ENCODE data around the gene TMEM125.

Gene TMEM125

DNA sequence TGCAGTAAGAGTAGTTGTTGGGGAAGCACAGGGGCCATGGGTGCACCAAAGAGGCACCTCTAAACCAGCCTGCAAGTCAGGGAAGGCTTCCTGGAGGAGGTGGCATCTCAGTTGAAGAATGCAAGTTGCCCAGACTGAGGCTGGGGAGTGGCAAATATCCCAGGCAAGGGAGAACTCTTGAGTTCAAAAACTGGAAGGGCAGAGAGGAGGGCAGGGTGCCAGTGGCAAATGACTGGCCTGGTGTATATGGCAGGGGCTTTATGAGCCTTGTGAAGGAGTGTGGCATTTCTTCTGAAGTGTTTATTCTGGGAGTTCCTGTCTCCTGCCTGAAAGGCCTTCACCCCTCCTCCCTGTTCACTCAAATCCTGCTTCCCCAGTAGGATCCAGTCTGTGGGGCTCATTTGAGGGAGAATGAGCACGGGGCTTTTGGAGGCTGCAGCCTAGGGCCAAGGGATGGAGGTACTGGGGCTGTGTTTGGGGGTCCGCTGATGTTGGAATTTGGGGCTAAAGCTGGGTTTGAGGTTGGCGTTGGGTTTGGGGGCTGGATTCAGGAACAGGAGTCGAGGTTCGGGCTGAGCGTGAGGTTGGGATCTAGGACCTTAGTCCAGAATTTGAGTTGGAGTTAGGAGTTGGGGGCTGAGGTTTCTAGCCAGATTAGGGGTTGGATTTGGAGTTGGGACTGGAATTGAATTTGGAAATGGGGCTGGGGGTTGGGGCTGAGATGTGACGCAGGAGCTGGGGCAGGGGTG, at the start of gene TMEM125:
Gene TMEM125, plus strand, starts transcription at position 357 of the 749 bp plus-strand sequence. CDS start 2,740 bp downstream, outside the sequence.
- DNase-seq (ENCODE audit: low spot score): no peak

DNA sequence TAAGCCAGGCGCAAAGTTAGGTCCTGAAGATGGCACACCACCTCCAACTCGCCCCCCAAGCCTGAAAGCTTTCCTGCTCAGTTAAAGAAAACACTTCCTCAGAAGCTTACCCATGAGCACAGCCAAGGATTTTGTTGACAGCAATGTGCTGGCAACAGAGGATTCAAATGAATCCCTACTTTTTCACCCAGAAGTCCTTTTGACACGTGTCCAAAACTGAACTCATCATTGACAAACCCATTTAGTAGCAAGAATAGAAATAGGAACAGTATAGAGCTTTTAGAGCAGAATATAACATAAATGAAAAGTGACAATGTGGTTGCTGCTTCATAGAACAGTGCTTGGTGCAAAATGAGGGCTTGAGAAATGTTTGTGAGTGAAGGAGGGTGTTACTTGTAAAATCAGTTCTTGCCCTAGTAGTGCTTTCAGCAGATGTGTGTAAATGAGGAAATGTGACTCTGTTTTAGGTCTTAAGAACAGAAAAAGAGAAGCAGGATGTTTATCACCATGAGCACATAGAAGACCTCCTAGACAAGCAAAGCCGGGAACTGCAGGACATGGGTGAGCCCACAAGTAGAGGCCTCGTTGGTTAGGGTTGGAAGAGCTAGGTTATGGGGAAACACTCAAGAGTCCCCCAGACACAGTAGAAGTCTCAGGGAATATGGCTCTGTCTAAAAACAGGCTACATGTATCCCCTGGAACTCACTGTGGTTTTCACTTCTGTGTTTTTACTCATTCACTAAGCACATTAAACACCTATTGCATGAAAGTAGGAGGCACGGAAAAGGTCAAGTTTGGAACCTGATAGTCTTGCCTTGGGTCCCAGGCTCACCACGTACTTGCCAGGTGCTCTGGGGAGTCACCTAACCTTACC, 48.6 kb upstream of the TMEM125 start:
- no peak for DNase-seq (ENCODE audit: low spot score)

DNA sequence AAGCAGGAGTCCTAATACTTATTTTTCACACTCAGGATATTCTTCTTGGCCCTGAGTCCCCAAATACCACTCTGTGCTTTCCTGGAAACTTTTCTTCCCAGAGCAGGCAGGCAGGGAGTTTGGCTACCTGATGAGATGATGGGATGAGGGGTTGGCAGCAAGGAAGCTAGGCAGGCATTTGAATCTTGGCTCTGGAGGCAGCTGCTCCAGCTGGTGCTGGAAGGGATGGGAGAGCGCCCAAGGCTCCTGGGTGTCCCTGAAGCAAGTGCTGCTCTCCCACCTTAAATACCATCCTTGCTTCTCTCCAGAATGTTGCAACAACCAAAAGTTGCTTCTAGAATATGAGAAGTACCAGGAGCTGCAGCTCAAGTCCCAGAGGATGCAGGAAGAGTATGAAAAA, 48.0 kb upstream of the TMEM125 start:
- no peak for DNase-seq (ENCODE audit: low spot score)

DNA sequence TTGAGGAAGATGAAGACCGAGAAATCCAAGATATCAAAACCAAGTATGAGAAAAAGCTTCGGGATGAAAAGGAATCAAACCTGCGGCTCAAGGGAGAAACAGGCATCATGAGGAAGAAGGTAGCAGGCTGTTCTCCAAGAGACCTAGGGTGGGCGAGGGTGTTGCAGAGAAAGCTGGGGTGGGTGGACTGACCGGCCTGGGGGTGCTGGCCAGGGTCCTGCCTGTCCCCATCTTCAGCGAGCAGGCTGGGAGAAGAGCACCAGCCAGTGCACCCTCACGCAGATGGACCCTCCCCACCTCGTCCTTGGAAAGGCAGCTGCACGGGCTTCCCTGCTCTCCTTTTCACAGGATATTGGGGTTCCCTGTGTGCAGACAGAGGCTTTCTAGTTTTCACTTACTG, 46.9 kb upstream of the TMEM125 start:
- no peak for DNase-seq (ENCODE audit: low spot score)

DNA sequence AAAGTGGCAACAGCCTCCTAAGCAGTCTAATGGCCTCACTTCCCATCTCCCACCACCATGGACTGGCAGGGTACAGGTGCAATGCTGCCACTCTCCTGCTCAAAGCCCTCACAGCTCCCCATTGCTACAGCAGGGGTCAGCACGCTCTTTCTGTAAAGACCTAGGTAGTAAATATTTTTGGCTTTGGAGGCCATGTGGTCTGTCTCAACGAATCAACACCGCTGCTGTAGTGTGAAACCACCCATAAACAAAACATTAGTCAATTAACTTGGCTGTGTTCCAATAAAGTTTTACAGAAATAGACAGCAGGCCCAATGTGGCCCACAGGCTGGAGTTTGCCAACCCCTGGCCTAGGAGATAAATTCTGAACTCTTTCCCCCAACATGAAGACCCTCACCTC, 44.6 kb upstream of the TMEM125 start:
- peak; percentile 34 for DNase-seq (ENCODE audit: low spot score)

DNA sequence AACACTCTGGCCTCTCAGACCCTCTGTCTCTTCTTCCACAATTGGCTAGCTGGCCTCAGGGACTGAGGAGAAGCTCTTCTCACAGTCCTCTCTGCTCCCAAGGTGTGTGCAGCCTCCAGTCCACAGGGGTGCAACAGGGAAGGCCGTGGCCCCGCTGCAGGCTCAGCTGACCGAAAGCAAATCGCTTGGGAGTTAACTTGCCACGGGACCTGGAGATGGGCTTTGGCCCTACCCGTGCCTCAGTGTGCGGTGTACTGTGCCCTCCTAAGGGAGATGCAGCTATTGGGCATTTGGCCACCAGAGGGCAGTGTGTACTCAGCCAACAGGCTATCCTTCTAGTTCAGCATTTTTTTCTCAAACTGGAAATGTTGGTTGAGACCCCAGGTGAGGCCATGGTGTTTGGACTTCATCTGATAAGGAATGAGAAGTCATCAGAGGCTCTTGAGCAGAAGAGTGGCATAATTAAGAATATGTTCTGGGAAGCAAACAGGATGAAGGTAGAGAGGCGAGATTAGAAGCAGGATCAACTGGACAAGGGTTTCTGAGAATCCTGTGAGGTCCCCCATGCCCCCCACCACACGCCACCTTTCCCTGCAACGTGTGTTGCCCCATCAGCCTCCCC, 42.5 kb upstream of the TMEM125 start:
- peak; percentile 86 for DNase-seq (ENCODE audit: low spot score)

DNA sequence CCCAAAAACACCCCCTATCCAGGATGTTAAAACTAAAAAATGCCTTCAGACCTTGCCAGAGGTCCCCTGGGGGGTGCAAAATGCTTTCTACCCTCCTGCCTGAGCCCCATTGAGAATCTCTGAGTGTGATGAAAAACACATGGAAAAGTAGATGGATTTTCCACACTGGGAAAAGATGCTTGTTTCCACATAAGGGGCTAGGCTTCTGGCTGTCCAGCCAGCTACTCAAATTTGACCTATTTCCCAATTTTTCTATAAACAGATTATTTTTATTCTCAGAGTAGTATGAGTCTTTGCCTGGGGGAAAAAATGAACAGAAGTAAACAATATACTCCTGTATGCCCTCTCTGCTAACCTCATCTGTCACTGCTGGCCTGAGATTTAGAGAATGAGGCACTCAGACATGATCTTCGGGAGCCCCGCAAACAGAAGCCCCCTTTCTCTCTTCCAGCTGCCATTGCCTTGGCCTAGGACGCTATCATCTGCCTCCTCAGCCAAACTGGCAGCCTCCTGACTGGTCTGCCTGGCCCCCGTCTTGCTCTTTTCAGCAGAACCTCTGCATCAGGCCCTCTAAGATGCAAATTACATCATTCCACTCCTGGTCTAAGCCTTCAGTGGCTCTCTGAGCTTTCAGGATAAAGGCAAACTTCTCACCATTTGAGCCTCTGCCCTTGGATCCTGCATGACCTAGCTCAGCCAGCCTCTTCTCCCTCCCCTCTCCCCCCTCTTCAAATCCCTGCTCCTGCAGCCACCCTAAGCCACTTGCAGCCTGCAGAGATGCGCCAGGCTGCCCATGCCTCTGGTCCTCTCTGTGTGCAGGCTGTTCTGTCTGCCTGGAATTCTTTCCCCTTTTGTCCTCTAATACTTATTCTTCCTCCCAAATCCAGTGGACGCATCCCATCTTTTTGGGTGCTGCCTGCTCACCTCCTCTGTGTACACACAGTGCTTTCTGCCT, 39.7 kb upstream of the TMEM125 start:
- DNase-seq (ENCODE audit: low spot score): no peak

DNA sequence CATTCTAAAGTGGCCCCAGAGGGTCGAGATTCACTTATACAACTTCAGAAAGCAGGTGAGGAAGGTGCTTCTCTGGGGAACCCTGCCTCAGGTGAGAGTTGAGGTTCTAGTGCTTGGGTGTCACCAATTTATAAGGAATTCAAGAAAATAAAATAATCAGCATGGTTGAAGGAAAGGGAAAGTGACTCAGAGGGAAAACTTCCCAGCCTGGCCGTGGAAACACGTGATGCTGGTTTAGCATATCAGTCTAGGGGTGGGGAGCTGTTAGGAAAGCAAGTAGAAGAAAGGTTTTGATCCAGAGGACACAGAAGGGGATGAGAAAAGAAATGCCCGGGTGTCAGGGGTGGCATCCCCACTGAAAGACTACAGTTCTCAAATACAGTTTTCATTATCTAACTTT, 37.7 kb upstream of the TMEM125 start:
- DNase-seq (ENCODE audit: low spot score): no peak

DNA sequence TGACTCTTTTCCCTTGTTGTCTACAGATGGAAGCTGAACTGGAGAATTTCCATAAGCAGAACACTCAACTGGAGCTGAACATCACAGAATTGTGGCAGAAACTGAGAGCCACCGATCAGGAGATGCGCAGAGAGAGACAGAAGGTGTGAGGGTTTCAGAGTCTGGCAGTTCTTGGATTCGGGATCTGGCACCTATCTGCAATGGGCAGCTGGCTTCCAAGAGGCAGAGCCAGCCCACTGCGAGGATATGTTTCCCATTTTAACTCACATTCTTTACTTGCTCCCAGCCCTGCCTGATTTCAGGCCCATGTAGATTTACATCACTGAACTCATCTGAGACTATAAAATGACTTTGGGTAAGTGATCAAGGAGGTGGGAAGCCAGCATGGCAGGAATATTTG, 37.3 kb upstream of the TMEM125 start:
- DNase-seq (ENCODE audit: low spot score): no peak

DNA sequence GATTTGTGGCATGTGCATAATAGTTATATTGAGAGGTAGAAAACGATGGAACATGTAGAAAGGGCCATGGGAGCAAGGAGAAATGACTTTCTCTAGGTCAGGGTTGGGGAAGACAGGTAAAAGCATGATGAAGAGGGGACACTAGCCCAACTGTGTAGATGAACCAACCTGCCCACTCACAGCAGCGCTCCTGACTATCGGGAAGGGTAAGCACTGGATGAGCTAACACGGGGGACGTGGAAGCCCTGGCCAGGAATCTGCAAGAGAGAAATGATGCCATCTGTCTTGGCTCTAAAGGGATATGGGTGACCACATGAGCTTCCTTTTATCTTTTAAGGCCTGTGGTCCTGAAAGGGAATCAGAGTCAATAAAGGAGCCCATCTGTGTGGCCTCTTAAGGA, 36.2 kb upstream of the TMEM125 start:
- DNase-seq (ENCODE audit: low spot score): no peak

DNA sequence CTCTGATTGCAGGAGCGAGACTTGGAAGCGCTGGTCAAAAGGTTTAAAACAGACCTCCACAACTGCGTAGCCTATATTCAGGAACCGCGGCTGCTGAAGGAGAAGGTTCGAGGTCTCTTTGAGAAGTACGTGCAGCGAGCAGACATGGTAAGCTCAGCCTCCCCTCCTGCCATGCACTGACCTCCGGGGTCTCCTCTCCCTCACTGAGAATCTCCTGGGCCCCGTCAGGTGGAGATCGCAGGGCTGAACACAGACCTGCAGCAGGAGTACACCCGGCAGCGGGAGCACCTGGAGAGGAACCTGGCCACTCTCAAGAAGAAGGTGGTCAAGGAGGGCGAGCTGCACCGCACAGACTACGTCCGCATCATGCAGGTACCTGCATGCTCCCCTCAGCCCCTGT, 35.5 kb upstream of the TMEM125 start:
- no peak for DNase-seq (ENCODE audit: low spot score)

DNA sequence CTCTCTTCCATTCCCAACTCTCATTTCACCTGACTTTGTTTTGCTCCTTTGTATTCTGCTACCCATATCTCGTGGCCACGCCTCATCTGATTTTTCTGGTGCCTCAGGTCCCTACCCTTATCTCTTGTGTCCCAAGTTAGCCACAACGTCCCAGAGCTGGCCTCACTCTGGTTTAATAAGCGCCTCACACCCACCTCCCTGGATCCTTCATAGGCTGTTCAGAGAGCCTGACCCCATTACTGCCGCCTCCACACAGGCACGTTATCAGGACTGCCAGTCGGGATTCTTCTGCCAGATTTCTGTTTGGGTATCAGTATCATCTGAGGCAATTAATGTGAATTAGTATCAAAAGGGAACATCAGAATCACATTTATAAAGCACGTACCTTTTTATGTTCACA, 34.7 kb upstream of the TMEM125 start:
- DNase-seq (ENCODE audit: low spot score): no peak

DNA sequence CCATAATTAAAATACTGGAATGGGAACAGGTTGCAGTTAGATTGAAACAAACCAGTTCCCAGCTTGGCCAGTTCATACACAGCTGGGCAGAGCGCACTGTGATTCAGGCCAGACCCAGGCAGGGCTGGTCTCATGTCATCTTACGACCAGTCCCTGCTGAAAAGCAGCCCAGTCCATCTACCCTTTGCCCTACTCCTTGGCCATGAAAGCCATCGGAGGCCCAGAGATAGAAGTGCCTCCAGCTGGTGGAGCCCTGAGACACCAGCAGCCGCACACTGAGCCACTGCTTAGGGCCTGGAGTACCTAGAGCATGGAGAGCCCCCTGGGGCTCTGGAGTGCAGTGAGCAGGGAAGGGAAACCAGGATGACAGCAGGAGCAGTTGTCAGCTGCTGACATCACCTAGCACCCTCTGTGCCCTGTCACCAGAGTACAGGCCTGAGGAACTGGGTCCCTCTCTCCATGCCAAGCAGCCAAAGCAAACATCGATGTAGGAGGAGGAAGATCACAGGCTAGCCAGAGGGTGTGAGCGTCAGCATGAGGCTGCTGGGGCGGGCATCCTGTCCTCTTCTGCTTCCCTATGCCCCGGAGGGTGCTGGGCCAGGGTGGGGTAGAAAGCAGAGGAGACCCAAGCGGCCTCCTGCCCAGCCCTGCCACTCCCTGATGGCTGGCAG, 34.2 kb upstream of the TMEM125 start:
- DNase-seq (ENCODE audit: low spot score): no peak

DNA sequence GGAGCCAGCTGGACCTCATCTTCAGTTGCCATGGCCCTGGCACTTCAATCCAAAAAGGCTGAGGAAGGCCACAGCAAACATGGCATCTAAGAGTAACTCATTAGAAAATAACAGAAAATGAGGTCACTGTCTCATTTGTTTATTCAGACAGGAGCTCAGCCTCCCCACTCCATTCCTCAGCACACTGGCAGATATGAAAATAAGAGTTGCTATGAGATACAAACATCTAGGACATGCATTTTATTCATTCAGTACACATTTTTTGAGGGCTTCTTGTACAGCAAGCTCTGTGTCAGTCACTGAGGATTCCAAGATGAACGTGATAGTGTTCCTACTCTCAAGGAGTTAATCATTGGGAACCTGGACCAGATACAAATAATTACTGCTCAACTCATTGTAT, 32.7 kb upstream of the TMEM125 start:
- DNase-seq (ENCODE audit: low spot score): no peak

DNA sequence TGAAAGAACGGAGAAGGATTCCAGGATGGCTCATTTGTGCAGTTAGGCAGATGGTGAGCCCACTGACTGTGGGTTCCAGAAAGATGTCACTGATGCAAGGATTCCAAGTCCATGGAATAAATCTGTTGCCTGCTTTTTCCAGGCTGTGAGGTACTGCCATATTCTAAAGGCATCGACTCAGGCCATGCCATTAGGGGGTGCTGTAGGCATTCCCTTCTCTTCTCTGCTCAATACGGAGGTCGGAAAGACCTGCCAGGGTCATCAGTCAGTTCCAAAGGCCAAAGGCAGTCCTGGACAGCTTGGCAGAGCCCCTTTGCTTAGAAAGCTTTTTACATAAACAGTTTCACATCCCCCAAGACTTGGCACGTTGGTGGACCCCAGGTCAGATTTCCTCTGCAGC, 31.7 kb upstream of the TMEM125 start:
- DNase-seq (ENCODE audit: low spot score): peak; percentile 18

DNA sequence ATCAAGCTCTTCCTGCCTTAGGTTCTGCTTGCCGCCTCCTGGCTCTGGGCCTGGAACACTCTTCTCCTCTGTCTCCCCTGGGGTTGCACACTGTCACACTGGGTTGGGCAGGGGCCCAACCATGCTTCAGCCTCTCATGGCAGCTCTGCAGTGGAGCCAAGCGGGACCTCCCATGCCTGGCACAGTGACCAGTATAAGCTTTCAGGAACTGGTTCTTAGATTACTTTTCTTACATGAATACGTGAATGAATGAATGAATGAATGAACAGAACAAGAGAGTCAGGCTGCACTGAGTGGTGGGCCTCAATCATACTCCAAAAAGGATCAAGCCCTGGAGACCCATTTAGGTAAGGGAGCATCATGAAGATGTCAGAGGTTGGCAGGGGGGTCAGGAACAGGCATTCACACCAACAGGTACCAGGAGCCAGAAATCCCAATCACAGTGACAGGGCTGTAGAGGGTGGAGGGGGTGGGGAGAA, 30.8 kb upstream of the TMEM125 start:
- no peak for DNase-seq (ENCODE audit: low spot score)

DNA sequence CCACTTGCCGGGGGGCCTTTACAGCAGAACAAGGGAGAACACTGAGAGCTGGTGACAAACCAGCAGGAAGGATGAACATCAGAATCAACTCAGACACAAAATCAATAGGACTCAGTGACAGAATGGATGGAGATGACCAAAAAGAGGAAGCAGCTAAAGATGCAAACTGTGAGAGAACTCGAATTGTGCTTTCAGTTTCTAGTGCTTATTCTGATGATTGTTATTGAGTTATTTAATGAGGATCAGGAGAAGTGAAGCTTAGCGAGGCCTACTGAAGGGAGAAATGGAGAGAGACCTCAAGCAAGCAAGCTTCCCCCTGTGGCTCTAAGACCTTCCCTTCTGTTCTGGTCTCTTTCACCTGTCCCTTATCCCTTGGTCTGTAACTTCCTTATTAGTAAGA, 30.3 kb upstream of the TMEM125 start:
- no peak for DNase-seq (ENCODE audit: low spot score)

DNA sequence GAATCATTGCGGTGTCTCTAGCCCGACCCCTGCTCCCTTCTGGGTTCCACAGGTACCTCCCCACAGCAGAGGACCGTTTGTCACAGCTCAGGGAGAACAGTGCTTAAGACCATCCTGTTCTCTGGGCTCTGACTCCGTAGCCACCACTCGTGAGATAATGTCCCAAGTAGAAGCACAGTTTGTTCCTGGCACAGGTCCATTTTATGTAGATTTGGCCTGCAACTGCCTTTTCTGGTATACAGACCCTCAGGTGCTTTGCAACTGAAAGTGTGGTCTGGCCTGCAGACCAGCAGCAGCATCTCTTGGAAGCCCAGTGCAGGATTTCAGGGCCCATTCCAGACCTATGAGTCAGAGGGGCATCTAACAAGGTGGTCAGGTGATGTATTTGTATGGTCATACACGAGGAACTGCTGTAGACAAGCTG, 28.4 kb upstream of the TMEM125 start:
- no peak for DNase-seq (ENCODE audit: low spot score)

DNA sequence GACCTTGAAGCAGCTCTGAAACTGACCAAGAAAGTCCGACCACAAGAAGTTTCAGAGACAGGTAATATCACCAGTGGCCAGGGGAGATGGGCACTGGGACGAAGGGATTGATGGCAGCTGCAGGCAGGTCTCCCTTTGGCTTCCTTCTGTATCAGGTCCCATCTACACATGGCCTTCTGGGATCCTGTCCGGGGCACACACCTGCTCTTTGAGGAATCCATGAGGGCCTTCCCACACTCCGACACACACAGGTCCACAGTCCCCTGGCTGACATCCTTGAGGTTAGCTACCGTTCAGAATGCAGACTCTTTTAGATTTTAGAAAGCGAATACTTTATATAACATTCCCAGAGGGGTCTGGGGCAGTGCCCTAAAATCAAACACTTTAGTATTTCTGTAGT, 26.5 kb upstream of the TMEM125 start:
- no peak for DNase-seq (ENCODE audit: low spot score)

DNA sequence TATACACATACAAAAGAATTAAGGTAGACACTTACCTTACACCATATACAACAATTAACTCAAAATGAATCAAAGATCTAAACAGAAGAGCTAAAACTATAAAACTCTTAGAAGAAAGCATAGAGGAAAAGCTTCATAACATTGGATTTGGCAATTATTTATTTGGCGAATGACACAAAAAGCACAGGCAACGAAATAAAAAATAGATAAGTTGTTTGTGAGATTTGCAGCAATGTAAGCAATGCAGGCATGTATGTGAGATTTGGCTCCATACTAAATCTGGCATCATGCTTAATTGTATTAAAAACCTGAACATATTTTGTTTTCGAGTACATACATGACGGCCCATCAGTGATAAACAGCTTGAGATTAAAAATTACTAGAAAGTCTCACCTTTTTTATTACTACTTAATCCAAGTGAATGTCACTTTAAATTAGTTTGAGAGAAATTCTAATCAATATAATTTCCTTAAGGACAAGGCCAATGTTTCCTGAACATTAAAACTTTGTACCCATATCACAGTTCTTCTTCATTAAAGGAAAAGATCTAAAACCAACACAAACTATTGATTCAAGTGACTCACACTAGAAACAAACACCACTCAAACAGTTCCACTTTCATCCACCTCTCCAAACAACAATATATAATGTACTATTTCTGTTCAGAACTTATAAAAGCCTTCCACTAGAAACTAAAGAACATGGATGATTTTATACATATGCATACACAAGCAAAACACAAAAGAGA, 23.1 kb upstream of the TMEM125 start:
- no peak for DNase-seq (ENCODE audit: low spot score)
